ENCODE measurements around the gene ZNF597. TPM values are rescaled to one million over a fixed set of nuclear protein-coding genes. Genes with fewer than 3 reads are reported as not detected.

ZNF597 gene
- total and polyA plus RNA-seq, 2 experiments from 2014 or later, result 1.2 to 2.4 TPM

DNA sequence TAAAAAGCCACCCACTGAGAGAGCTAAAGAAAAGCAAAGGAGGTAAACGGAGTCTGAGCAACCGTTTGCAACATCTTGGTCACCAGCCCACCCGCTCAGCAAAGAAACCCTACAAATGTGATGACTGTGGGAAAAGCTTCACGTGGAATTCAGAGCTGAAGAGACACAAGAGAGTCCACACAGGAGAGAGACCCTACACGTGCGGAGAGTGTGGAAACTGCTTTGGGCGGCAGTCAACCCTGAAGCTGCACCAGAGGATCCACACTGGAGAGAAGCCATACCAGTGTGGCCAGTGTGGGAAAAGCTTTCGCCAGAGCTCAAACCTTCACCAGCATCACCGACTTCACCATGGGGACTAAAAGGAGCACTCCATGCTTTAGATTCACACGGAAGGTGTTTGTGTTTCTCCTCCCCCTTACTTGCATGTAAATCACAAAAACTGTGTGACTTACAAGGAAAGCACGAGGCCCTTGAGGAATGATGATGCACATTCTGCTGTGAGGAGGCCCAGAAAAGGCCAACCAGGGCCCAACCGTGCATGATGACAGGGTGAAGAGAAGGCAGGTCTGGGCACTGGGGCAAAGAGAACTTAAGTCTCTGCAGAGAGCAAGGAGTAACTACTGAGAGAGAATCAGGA lies 34.6 kb downstream of the ZNF597 start:
- Histone ChIP-seq H3F3A (replicated peaks; ENCODE audit: low read depth) (no peaks in the 10 kb centered on the region), H3K9me2 (ENCODE audit: insufficient read depth) (no peaks in the 10 kb centered on the region; the same call in 1 of the 2 replicates), H4K20me1 (replicated peaks; ENCODE audit: insufficient read depth) (no peaks in the 10 kb centered on the region), H3K4me3 (no peak overlapping the region), H3K4me2 (no peak overlapping the region), H3K79me2 (replicated peaks; ENCODE audit: insufficient read depth) (peaks cover under 1% of the 10 kb centered on the region; the same call in 1 of the 2 replicates), H3K4me1 (ENCODE audit: insufficient read depth) (no peaks in the 10 kb centered on the region), H3K27me3 (ENCODE audit: insufficient read depth) (no peaks in the 10 kb centered on the region), H3K27ac (ENCODE audit: low read depth) (no peak overlapping the region), H2AFZ (no peak overlapping the region), H3K36me3 (ENCODE audit: insufficient read depth) (peaks cover 45% of the 10 kb centered on the region)
- Mint-ChIP-seq H3K9me3 (peaks cover 94% of the 10 kb centered on the region), H3K27me3 (ENCODE audit: insufficient read depth, low read depth, poor library complexity) (peaks cover 8% of the 10 kb centered on the region), H3K27ac (no peak overlapping the region), H3K4me3 (no peak overlapping the region), H3K36me3 (ENCODE audit: low read depth) (peaks cover 89% of the 10 kb centered on the region), H3K4me1 (no peaks in the 10 kb centered on the region)
- no peak for DNase-seq (ENCODE audit: low spot score)
- no peak for TF ChIP-seq POLR2AphosphoS5 (IDR thresholded peaks at IDR 0.05; ENCODE audit: low read depth)
- TF ChIP-seq JUNB (IDR thresholded peaks at IDR 0.05; ENCODE audit: unreplicated experiment), result no peak
- no peak for TF ChIP-seq STAT1 (IDR thresholded peaks at IDR 0.05; ENCODE audit: unreplicated experiment)
- TF ChIP-seq, protein P1, sequence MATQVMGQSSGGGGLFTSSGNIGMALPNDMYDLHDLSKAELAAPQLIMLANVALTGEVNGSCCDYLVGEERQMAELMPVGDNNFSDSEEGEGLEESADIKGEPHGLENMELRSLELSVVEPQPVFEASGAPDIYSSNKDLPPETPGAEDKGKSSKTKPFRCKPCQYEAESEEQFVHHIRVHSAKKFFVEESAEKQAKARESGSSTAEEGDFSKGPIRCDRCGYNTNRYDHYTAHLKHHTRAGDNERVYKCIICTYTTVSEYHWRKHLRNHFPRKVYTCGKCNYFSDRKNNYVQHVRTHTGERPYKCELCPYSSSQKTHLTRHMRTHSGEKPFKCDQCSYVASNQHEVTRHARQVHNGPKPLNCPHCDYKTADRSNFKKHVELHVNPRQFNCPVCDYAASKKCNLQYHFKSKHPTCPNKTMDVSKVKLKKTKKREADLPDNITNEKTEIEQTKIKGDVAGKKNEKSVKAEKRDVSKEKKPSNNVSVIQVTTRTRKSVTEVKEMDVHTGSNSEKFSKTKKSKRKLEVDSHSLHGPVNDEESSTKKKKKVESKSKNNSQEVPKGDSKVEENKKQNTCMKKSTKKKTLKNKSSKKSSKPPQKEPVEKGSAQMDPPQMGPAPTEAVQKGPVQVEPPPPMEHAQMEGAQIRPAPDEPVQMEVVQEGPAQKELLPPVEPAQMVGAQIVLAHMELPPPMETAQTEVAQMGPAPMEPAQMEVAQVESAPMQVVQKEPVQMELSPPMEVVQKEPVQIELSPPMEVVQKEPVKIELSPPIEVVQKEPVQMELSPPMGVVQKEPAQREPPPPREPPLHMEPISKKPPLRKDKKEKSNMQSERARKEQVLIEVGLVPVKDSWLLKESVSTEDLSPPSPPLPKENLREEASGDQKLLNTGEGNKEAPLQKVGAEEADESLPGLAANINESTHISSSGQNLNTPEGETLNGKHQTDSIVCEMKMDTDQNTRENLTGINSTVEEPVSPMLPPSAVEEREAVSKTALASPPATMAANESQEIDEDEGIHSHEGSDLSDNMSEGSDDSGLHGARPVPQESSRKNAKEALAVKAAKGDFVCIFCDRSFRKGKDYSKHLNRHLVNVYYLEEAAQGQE (IDR thresholded peaks at IDR 0.05; ENCODE audit: unreplicated experiment), result no peak
- TF ChIP-seq NANOG (IDR thresholded peaks at IDR 0.05; ENCODE audit: borderline replicate concordance), result no peak
- TF ChIP-seq ZNF331 (CRISPR knock-in tag; IDR thresholded peaks at IDR 0.05; ENCODE audit: low read depth), result no peak
- TF ChIP-seq ZNF462 (CRISPR knock-in tag; IDR thresholded peaks at IDR 0.05), result no peak
- TF ChIP-seq EZH2phosphoT487 (IDR thresholded peaks at IDR 0.05; ENCODE audit: unreplicated experiment), result no peak
- no peak for TF ChIP-seq ETS1 (IDR thresholded peaks at IDR 0.05)
- TF ChIP-seq ZNF114 (CRISPR knock-in tag; IDR thresholded peaks at IDR 0.05), result no peak
- no peak for TF ChIP-seq CTCF (conservative IDR thresholded peaks at IDR 0.05; ENCODE audit: low read depth in 2 of 2)
- no peak for TF ChIP-seq EZH2 (IDR thresholded peaks at IDR 0.05; ENCODE audit: low read depth, unreplicated experiment)
- no peak for TF ChIP-seq CREB1 (CRISPR knock-in tag; IDR thresholded peaks at IDR 0.05; ENCODE audit: low read depth)
- no peak for ATAC-seq

All from GM23338 (cell line).